Stomach (tissue), 9 donors: ENCODE results near the gene COL9A3. TPM values are rescaled to one million over a fixed set of nuclear protein-coding genes. Genes with fewer than 3 reads are reported as not detected.

Experiments used
- DNase-seq, 2 donors: peaks; one replicate each; pipeline versions ENCODE4 v3.0.0 to v3.0.0-alpha.2; 2013 to 2019
- H3K27ac ChIP-seq, 5 donors: fragments of 200-600 bp in 4 of 5; sonication (generic) in 4 of 5; one replicate each; pipeline ENCODE4 v1.5.1; 2013 to 2019; ENCODE audit warnings: mild to moderate bottlenecking in 1 of 5, moderate library complexity in 1 of 5
- H3K27me3 ChIP-seq, 3 donors: fragments of 200-600 bp; sonication (generic); one replicate each; pipeline ENCODE4 v1.5.1; 2017 to 2019; ENCODE audit warnings: mixed run types in 1 of 3
- H3K36me3 ChIP-seq, 4 donors: fragments of 200-600 bp; sonication (generic); 1 replicate in 3 of 4; 2 replicates in 1 of 4; pipeline ENCODE4 v1.5.1; 2016 to 2019
- H3K4me1 ChIP-seq, 4 donors: fragments of 200-600 bp; sonication (generic); one replicate each; pipeline ENCODE4 v1.5.1; 2016 to 2019
- H3K4me3 ChIP-seq, 4 donors: fragments of 200-600 bp; sonication (generic) in 3 of 4; one replicate each; pipeline ENCODE4 v1.5.1; 2016 to 2019; ENCODE audit warnings: mild to moderate bottlenecking in 1 of 4
- H3K9me3 ChIP-seq, 4 donors: fragments of 200-600 bp; sonication (generic); one replicate each; pipeline ENCODE4 v1.5.1; 2016 to 2019
- CTCF ChIP-seq, 7 experiments: fragments of 450-650 bp in 4 of 7; fragments of 200-600 bp in 3 of 7; sonication (generic) in 3 of 7; IDR thresholded peaks; one replicate each; pipeline ENCODE4 v1.5.1; 2016 to 2019; ENCODE audit warnings: antibody characterized with exemption in 7 of 7, control low read depth in 2 of 7, mild to moderate bottlenecking in 1 of 7
- EP300 ChIP-seq: sonication (generic); formaldehyde crosslinking; IDR thresholded peaks from one replicate; pipeline ENCODE4 v1.6.1; 2017; ENCODE audit warnings: antibody characterized with exemption
- POLR2A ChIP-seq, 4 donors: fragments of 450-650 bp; IDR thresholded peaks; one replicate each; pipeline ENCODE4 v1.6.1; 2016; ENCODE audit warnings: antibody characterized with exemption in 4 of 4, control low read depth in 2 of 4, mild to moderate bottlenecking in 1 of 4, moderate library complexity in 1 of 4
- POLR2AphosphoS5 ChIP-seq, 3 donors: sonication (generic); formaldehyde crosslinking; IDR thresholded peaks; one replicate each; pipeline ENCODE4 v1.6.1; 2016; ENCODE audit warnings: antibody characterized with exemption in 3 of 3
- WGBS, 5 donors: extraction: QIAGEN DNeasy Blood & Tissue Kit in 3 of 5; methylation state at CpG; one replicate each; pipeline versions ENCODE4 v1.1.5 to v1.1.7; 2013 to 2018; 5-methylcytosine and 5-hydroxymethylcytosine counted together
- intact Hi-C: fragments of 100-400 bp; cut with DNase I; formaldehyde crosslinking; loops from one replicate; pipeline ENCODE4 v1.15.1; 2023; ENCODE audit warnings: low total_unique reads
- polyA plus RNA-seq, 3 donors: library from polyadenylated mRNA; stranded (reverse); fragments of 200-250 nt; gene quantifications; one replicate each; pipeline ENCODE4 v1.2.3, GENCODE V29; 2013
- total RNA-seq, 5 donors: library from RNA; depleted of rRNA; stranded (reverse); fragments of >200 nt; gene quantifications; one replicate each; pipeline versions ENCODE4 v1.1.0 to v1.2.3, GENCODE V29; 2014 to 2016
- donor health status: healthy with polysubstance abuse.
- donor health status: Bipolar disorder and iron deficiency.
- donor health status: healthy.

Gene COL9A3
- total and polyA plus RNA-seq, 8 donors: 2.3 to 18.2 (median 3.9) TPM; not detected in 3

- Histone ChIP-seq H3K4me3 (no peak overlapping the region), H3K4me1 (peaks cover 0 to 18% (median 10%) of the 10 kb centered on the region in 4 donors), H3K27ac (peak overlapping the region in 1 of 5 donors; percentile 18), H3K36me3 (peaks cover 53 to 70% (median 63%) of the 10 kb centered on the region in 4 donors), H3K27me3 (no peaks in the 10 kb centered on the region), H3K9me3 (no peaks in the 10 kb centered on the region)
- intact Hi-C loops: no loop called here
- TF ChIP-seq EP300 (no peak), CTCF (IDR thresholded peaks at IDR 0.05) (no peak), POLR2AphosphoS5 (IDR thresholded peaks at IDR 0.05) (no peak), POLR2A (IDR thresholded peaks at IDR 0.05) (no peak)
- DNase-seq: no peak
- WGBS, 5 donors: 80 to 86% (median 83%) methylated on average over 21 to 23 of the region's 23 CpGs
These were observed 69.3 kb downstream of the COL9A3 start for GRCh38 chr20:62885896-62886708.

GRCh38 chr20:62886709-62887058, 69.8 kb downstream of the COL9A3 start:
- Histone ChIP-seq H3K27ac (peak overlapping the region in 2 of 5 donors; percentile 44 to 57), H3K36me3 (peaks cover 54 to 70% (median 63%) of the 10 kb centered on the region in 4 donors)

GRCh38 chr20:62887152-62887859, 70.5 kb downstream of the COL9A3 start:
- 35 to 58% (median 50%) methylated on average over 13 of the region's 13 CpGs for WGBS, 5 donors
- H3K27me3 ChIP-seq: no peaks in the 10 kb centered on the region
- TF ChIP-seq CTCF (IDR thresholded peaks at IDR 0.05) (no peak), POLR2AphosphoS5 (IDR thresholded peaks at IDR 0.05) (peak in 1 of 3 donors; percentile 24)
- DNase-seq: peak; percentile 67 to 73
- no peaks in the 10 kb centered on the region for H3K9me3 ChIP-seq
- H3K27ac ChIP-seq: peak overlapping the region in 3 of 5 donors; percentile 5 to 57 (median 44)
- no peak overlapping the region for H3K4me3 ChIP-seq
- H3K36me3 ChIP-seq: peaks cover 54 to 70% (median 64%) of the 10 kb centered on the region in 4 donors
- peaks cover 0 to 18% (median 10%) of the 10 kb centered on the region in 4 donors for H3K4me1 ChIP-seq
- intact Hi-C loops: no loop called here

More at GRCh38 chr20:62886709-62887058, 69.8 kb downstream of the COL9A3 start:
- 75 to 81% (median 76%) methylated on average over 7 of the region's 7 CpGs for WGBS, 5 donors
- no peak for TF ChIP-seq POLR2A (IDR thresholded peaks at IDR 0.05)
- TF ChIP-seq CTCF (IDR thresholded peaks at IDR 0.05): no peak
- TF ChIP-seq POLR2AphosphoS5 (IDR thresholded peaks at IDR 0.05): no peak
- TF ChIP-seq EP300: no peak
- Histone ChIP-seq H3K27me3 (no peaks in the 10 kb centered on the region), H3K9me3 (no peaks in the 10 kb centered on the region), H3K4me3 (no peak overlapping the region), H3K4me1 (peaks cover 0 to 18% (median 10%) of the 10 kb centered on the region in 4 donors)
- DNase-seq: no peak
- intact Hi-C loops: no loop called here

GRCh38 chr20:62887860-62888239, 71.0 kb downstream of the COL9A3 start:
- TF ChIP-seq POLR2A (IDR thresholded peaks at IDR 0.05): no peak
- 81 to 90% (median 87%) methylated on average over 4 to 7 of the region's 7 CpGs for WGBS, 5 donors
- H3K4me1 ChIP-seq: peaks cover 0 to 18% (median 10%) of the 10 kb centered on the region in 4 donors
- DNase-seq: no peak
- no peak overlapping the region for H3K4me3 ChIP-seq
- H3K36me3 ChIP-seq: peaks cover 58 to 74% (median 69%) of the 10 kb centered on the region in 4 donors
- peak overlapping the region in 3 of 5 donors; percentile 5 to 57 (median 44) for H3K27ac ChIP-seq
- intact Hi-C loops: no loop called here
- no peaks in the 10 kb centered on the region for H3K9me3 ChIP-seq
- no peaks in the 10 kb centered on the region for H3K27me3 ChIP-seq
